Measurements from ENCODE around the gene PAPSS1.

PAPSS1 gene

DNA sequence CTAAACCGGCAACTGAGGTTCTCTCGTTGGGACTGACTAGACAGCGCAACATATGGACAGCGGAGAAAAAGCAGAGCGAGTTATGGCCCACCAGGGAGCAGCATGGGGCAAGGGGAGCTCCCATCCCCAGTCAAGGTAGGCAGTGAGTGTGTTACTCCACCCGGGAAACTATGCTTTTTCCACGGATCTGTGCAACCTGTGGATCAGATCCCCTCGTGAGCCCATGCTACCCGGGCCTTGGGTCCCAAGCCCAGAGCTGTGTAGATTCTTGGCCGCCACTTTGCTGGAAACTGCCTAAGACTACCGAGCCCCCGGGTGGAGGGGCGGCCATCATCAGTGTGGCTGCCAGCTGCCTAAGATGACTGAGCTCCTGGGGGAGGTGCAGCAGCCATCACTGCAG, 140.9 kb downstream of the PAPSS1 start:
- Histone ChIP-seq H3K27me3 (ENCODE audit: control insufficient read depth in 2 of 2, insufficient read depth in 2 of 2, low read length in 2 of 2) (no peaks in the 10 kb centered on the region), H3K9ac (ENCODE audit: low read depth in 1 of 2, low read length in 2 of 2) (no peak overlapping the region), H3K4me3 (ENCODE audit: low read length in 2 of 2) (no peak overlapping the region), H3K4me1 (ENCODE audit: control insufficient read depth in 2 of 2, insufficient read depth in 2 of 2, low read length in 2 of 2) (no peaks in the 10 kb centered on the region), H3K36me3 (ENCODE audit: control insufficient read depth in 2 of 2, insufficient read depth in 2 of 2, low read length in 2 of 2) (no peaks in the 10 kb centered on the region), H3K9me3 (ENCODE audit: control insufficient read depth in 2 of 2, low read length in 2 of 2) (no peaks in the 10 kb centered on the region), H3K27ac (ENCODE audit: low read depth in 2 of 2, low read length in 2 of 2) (no peak overlapping the region)

DNA sequence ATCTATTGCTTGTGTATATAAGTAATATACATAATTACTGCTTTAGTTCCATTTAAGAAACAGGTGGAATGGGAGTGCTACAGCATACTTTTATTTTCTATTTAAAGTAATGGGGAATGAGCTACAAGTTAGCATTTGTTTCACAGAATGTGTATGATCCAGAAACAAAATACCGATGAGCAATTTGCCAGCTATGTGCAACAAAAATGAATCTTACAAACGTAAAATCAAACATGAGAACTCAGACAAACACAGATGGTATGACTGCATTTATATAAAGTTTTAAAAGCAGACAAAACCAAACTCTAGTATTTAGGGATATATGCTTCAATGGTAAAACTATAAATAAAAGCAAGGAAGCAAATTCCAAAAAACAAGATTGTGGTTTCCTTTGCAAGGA, 141.7 kb downstream of the PAPSS1 start:
- Histone ChIP-seq H3K4me3 (ENCODE audit: low read length in 2 of 2) (no peak overlapping the region), H3K9me3 (ENCODE audit: control insufficient read depth in 2 of 2, low read length in 2 of 2) (no peaks in the 10 kb centered on the region), H3K36me3 (ENCODE audit: control insufficient read depth in 2 of 2, insufficient read depth in 2 of 2, low read length in 2 of 2) (no peaks in the 10 kb centered on the region), H3K27ac (ENCODE audit: low read depth in 2 of 2, low read length in 2 of 2) (no peak overlapping the region), H3K27me3 (ENCODE audit: control insufficient read depth in 2 of 2, insufficient read depth in 2 of 2, low read length in 2 of 2) (no peaks in the 10 kb centered on the region), H3K9ac (ENCODE audit: low read depth in 1 of 2, low read length in 2 of 2) (no peak overlapping the region), H3K4me1 (ENCODE audit: control insufficient read depth in 2 of 2, insufficient read depth in 2 of 2, low read length in 2 of 2) (no peaks in the 10 kb centered on the region)

GRCh38 chr4:107577743-107578142, 142.3 kb downstream of the PAPSS1 start:
- H3K4me1 ChIP-seq (ENCODE audit: control insufficient read depth in 2 of 2, insufficient read depth in 2 of 2, low read length in 2 of 2), result no peaks in the 10 kb centered on the region
- H3K27ac ChIP-seq (ENCODE audit: low read depth in 2 of 2, low read length in 2 of 2), result no peak overlapping the region
- H3K9ac ChIP-seq (ENCODE audit: low read depth in 1 of 2, low read length in 2 of 2), result no peak overlapping the region
- no peaks in the 10 kb centered on the region for H3K27me3 ChIP-seq (ENCODE audit: control insufficient read depth in 2 of 2, insufficient read depth in 2 of 2, low read length in 2 of 2)
- no peaks in the 10 kb centered on the region for H3K36me3 ChIP-seq (ENCODE audit: control insufficient read depth in 2 of 2, insufficient read depth in 2 of 2, low read length in 2 of 2)
- H3K9me3 ChIP-seq (ENCODE audit: control insufficient read depth in 2 of 2, low read length in 2 of 2), result no peaks in the 10 kb centered on the region
- no peak overlapping the region for H3K4me3 ChIP-seq (ENCODE audit: low read length in 2 of 2)

- Histone ChIP-seq H3K4me3 (ENCODE audit: low read length in 2 of 2) (no peak overlapping the region), H3K27ac (ENCODE audit: low read depth in 2 of 2, low read length in 2 of 2) (no peak overlapping the region), H3K4me1 (ENCODE audit: control insufficient read depth in 2 of 2, insufficient read depth in 2 of 2, low read length in 2 of 2) (no peaks in the 10 kb centered on the region), H3K27me3 (ENCODE audit: control insufficient read depth in 2 of 2, insufficient read depth in 2 of 2, low read length in 2 of 2) (no peaks in the 10 kb centered on the region), H3K36me3 (ENCODE audit: control insufficient read depth in 2 of 2, insufficient read depth in 2 of 2, low read length in 2 of 2) (no peaks in the 10 kb centered on the region), H3K9me3 (ENCODE audit: control insufficient read depth in 2 of 2, low read length in 2 of 2) (no peaks in the 10 kb centered on the region), H3K9ac (ENCODE audit: low read depth in 1 of 2, low read length in 2 of 2) (no peak overlapping the region)
Observed at GRCh38 chr4:107575243-107575642, 144.8 kb downstream of the PAPSS1 start.

GRCh38 chr4:107572281-107572680, 147.8 kb downstream of the PAPSS1 start:
- Histone ChIP-seq H3K4me3 (ENCODE audit: low read length in 2 of 2) (no peak overlapping the region), H3K4me1 (ENCODE audit: control insufficient read depth in 2 of 2, insufficient read depth in 2 of 2, low read length in 2 of 2) (no peaks in the 10 kb centered on the region), H3K9ac (ENCODE audit: low read depth in 1 of 2, low read length in 2 of 2) (no peak overlapping the region), H3K27ac (ENCODE audit: low read depth in 2 of 2, low read length in 2 of 2) (no peak overlapping the region), H3K27me3 (ENCODE audit: control insufficient read depth in 2 of 2, insufficient read depth in 2 of 2, low read length in 2 of 2) (no peaks in the 10 kb centered on the region), H3K9me3 (ENCODE audit: control insufficient read depth in 2 of 2, low read length in 2 of 2) (no peaks in the 10 kb centered on the region), H3K36me3 (ENCODE audit: control insufficient read depth in 2 of 2, insufficient read depth in 2 of 2, low read length in 2 of 2) (no peaks in the 10 kb centered on the region)

GRCh38 chr4:107570952-107571351, 149.1 kb downstream of the PAPSS1 start:
- Histone ChIP-seq H3K27me3 (ENCODE audit: control insufficient read depth in 2 of 2, insufficient read depth in 2 of 2, low read length in 2 of 2) (no peaks in the 10 kb centered on the region), H3K9me3 (ENCODE audit: control insufficient read depth in 2 of 2, low read length in 2 of 2) (no peaks in the 10 kb centered on the region), H3K36me3 (ENCODE audit: control insufficient read depth in 2 of 2, insufficient read depth in 2 of 2, low read length in 2 of 2) (no peaks in the 10 kb centered on the region), H3K4me3 (ENCODE audit: low read length in 2 of 2) (no peak overlapping the region), H3K4me1 (ENCODE audit: control insufficient read depth in 2 of 2, insufficient read depth in 2 of 2, low read length in 2 of 2) (no peaks in the 10 kb centered on the region), H3K27ac (ENCODE audit: low read depth in 2 of 2, low read length in 2 of 2) (no peak overlapping the region), H3K9ac (ENCODE audit: low read depth in 1 of 2, low read length in 2 of 2) (no peak overlapping the region)

DNA sequence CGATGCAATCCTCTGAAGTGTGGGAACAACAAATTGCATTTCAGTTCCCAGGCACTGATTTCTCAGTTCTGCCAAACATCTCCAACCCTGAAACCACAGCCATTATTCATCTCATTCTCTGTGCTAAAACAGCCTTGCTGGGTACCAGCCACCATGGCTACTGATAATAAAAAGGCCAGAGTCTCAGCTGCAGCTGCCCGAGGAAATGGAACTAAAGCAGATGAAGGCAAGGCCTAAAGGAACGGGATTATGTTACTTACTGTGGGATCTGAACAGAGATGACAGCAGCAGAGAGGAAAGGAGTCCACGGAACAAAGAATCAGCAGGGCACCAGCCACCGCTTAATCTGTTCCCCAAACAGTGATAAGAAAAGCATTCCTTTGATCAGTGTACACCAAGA, 155.7 kb downstream of the PAPSS1 start:
- H3K36me3 ChIP-seq (ENCODE audit: control insufficient read depth in 2 of 2, insufficient read depth in 2 of 2, low read length in 2 of 2), result no peaks in the 10 kb centered on the region
- no peaks in the 10 kb centered on the region for H3K9me3 ChIP-seq (ENCODE audit: control insufficient read depth in 2 of 2, low read length in 2 of 2)
- H3K4me1 ChIP-seq (ENCODE audit: control insufficient read depth in 2 of 2, insufficient read depth in 2 of 2, low read length in 2 of 2), result no peaks in the 10 kb centered on the region
- H3K4me3 ChIP-seq (ENCODE audit: low read length in 2 of 2), result no peak overlapping the region
- no peaks in the 10 kb centered on the region for H3K27me3 ChIP-seq (ENCODE audit: control insufficient read depth in 2 of 2, insufficient read depth in 2 of 2, low read length in 2 of 2)
- H3K27ac ChIP-seq (ENCODE audit: low read depth in 2 of 2, low read length in 2 of 2), result no peak overlapping the region
- no peak overlapping the region for H3K9ac ChIP-seq (ENCODE audit: low read depth in 1 of 2, low read length in 2 of 2)

Measured in mucosa of rectum (tissue), 2 donors.